HG02678 (cell line): Measurements from ENCODE around the gene CHCHD6.

Source experiments
- ATAC-seq: cut with Tn5 transposase; IDR thresholded peaks from one replicate; pipeline ENCODE4 v1.9.1; 2021; ENCODE audit warnings: mild to moderate bottlenecking, moderate library complexity; ENCODE audit not compliant: unreplicated experiment

The CHCHD6 gene

GRCh38 chr3:126817781-126818180 is 113.7 kb downstream of the CHCHD6 start:
- ATAC-seq, result no peak

GRCh38 chr3:126818400-126819095 is 114.5 kb downstream of the CHCHD6 start:
- ATAC-seq, result no peak

- ATAC-seq, result no peak
Measured at GRCh38 chr3:126826693-126827092, 122.7 kb downstream of the CHCHD6 start.

- no peak for ATAC-seq
Measured at GRCh38 chr3:126827121-126827520, 123.1 kb downstream of the CHCHD6 start.

- no peak for ATAC-seq
Measured at GRCh38 chr3:126828306-126828705, 124.3 kb downstream of the CHCHD6 start.

- no peak for ATAC-seq
Measured at GRCh38 chr3:126832933-126833332, 128.9 kb downstream of the CHCHD6 start.

GRCh38 chr3:126834596-126835471 is 130.8 kb downstream of the CHCHD6 start:
- ATAC-seq, result no peak

GRCh38 chr3:126835472-126836219 is 131.6 kb downstream of the CHCHD6 start:
- no peak for ATAC-seq

- ATAC-seq, result no peak
Measured at GRCh38 chr3:126836220-126836860, 132.3 kb downstream of the CHCHD6 start.

- ATAC-seq, result no peak
Measured at GRCh38 chr3:126837773-126838172, 133.7 kb downstream of the CHCHD6 start.

GRCh38 chr3:126845920-126846715 is 142.1 kb downstream of the CHCHD6 start:
- ATAC-seq, result no peak

- ATAC-seq, result no peak
Measured at GRCh38 chr3:126847061-126847460, 143.0 kb downstream of the CHCHD6 start.

- ATAC-seq, result no peak
Measured at GRCh38 chr3:126848991-126849390, 145.0 kb downstream of the CHCHD6 start.

GRCh38 chr3:126849768-126850167 is 145.7 kb downstream of the CHCHD6 start:
- no peak for ATAC-seq

GRCh38 chr3:126850370-126851085 is 146.5 kb downstream of the CHCHD6 start:
- no peak for ATAC-seq

- no peak for ATAC-seq
Measured at GRCh38 chr3:126851382-126851781, 147.3 kb downstream of the CHCHD6 start.

GRCh38 chr3:126851934-126852333 is 147.9 kb downstream of the CHCHD6 start:
- ATAC-seq, result no peak

- ATAC-seq, result no peak
Measured at GRCh38 chr3:126852511-126852910, 148.5 kb downstream of the CHCHD6 start.

GRCh38 chr3:126854666-126855065 is 150.6 kb downstream of the CHCHD6 start:
- ATAC-seq, result no peak
